ENCODE data around the gene FERMT2.

The FERMT2 gene

DNA sequence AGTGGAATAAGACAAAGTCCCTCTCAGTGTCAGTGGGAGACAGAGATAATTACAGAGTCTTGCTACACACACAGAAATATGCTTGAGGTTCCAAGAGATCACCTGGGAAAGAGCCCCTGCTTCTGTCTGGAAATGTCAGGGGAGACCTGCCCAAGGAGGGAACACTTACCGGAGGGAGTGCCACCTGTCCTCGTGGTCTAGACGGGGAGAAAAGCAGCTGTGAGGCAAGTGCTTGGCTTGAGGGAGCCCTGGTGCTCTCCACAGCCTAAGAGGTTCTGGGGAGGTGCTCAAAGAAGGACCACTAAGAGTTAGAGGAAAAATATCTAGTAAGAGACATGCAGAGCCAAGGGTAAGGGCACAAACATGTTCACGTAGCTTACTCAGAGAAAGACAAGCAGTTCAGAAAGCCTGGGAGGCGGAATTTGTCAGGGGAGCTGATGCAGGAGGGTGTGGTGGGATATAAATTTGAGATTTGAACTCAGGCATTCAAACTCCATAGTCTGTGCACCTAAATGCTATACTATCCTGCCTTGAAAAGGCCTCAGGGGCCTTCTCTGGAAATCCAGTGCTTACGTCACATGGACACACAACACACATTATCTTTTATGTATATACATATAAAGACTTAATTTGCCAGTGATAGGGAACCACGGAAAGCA is 121.2 kb downstream of the FERMT2 start:
- DNase-seq (ENCODE audit: low read depth, low spot score), result no peak

DNA sequence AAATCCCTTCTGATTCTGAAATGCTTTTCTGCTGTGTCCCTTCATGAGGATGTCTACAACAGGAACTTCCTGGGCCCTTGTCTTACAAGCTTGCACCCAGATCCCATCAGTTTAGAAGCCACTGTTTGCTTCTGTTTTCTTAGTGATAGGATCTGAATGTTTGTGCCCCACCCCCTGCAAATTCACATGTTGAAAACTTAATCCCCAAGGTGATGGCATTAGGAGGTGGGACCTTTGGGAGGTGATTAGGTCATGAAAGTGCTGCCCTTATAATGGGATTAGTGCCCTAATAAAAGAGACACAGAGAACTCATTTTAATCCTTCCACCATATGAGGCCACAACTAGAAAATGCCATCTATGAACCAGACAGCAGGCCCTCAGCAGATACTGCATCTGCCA is 123.4 kb downstream of the FERMT2 start:
- no peak for DNase-seq (ENCODE audit: low read depth, low spot score)

DNA sequence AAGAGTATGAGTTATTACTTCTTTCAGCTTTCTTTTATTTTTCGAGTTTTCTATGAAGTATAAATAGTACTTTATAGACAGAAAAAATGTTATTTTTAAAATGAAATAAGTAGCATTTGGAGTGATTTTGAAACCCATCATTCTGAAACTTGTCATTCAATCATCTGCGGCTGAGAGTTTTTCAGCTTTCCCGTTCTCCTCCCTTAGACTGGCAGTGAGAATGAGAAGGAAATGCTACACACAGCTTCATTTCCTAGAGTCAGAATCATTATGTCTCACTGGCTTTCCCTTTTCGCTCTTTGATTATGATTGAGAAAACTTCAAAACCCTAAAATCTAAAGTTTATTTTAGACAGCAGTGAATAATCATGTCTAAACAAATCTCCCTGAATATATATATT is 125.8 kb downstream of the FERMT2 start:
- no peak for DNase-seq (ENCODE audit: low read depth, low spot score)

DNA sequence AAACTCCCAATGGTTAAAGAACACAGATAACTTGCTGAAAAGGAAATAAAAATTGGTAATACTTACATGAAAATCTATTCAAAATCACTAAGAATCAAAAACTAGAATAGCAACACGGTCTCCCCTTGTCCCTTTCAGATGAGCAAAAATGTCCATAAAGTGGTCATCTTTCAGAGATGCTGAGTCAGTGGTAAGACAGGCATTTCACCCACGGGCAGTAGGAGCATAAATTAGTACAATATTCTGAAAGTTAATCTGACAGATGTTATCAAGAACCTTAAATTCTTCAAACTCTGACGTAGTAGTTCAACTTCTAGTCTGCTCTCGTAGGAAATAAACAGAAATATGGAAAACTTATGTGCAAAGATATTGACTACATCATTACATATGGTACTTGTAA is 126.4 kb downstream of the FERMT2 start:
- DNase-seq (ENCODE audit: low read depth, low spot score), result no peak

DNA sequence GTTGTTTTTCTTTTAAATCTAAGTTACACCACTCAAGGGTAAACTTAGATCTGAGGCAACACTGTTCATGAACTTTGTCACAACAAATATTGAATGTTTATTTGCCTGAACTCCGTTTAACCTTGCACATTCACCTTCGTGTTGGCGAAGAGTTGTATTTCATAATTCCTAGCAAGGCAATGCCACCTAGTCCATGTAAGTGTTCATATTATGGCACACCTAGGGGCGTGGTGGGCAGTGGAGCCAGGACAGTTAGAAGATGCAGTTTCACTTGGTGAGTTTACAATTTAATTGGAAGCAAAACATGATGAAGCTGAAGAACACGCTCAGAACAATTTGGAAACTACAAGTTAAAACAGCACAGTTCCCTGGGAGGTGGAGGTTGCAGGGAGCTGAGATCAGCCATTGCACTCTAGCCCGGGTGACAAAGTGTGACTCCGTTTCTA is 129.0 kb downstream of the FERMT2 start:
- DNase-seq (ENCODE audit: low read depth, low spot score), result no peak

DNA sequence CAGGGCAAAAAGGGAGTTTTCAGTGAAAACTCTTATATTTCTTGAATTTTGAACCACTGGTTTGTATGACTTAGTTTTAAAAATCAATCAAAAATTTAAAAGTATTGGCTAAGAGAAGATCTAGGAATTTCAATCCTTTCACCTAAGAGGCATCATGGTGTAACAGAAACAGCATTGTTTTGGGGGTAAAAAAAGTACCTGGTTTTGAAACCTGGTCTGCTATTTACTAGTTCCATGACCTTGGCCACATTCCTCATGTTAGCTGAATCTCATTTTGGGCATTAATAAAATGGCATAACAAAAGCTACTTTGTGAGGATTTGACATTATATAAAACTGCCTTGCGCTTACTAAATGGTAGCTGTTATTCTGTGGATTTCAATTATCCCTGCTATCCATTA is 142.7 kb downstream of the FERMT2 start:
- no peak for DNase-seq (ENCODE audit: low read depth, low spot score)

Measured in astrocyte of the hippocampus (primary cell).